ENCODE data around the gene FIBIN.
"Not testable (repeated sequence)": the region's sequence is repeated elsewhere in the genome, so short reads cannot be mapped to it uniquely, and the experiment has no call there.

The FIBIN gene

GRCh38 chr11:26993965-26994457 is at the start of gene FIBIN:
TSS of gene FIBIN (plus strand) at chr11:26994112. CDS start at chr11:26994527, 415 bp downstream.
- peak; percentile 89 for DNase-seq

- DNase-seq, result peak; percentile 92
Observed at GRCh38 chr11:26944866-26945664, 48.8 kb upstream of the FIBIN start.

GRCh38 chr11:26946257-26946716 is 47.6 kb upstream of the FIBIN start:
- peak; percentile 74 for DNase-seq

GRCh38 chr11:26947379-26947844 is 46.5 kb upstream of the FIBIN start:
- DNase-seq, result peak; percentile 100

GRCh38 chr11:26947904-26948639 is 45.8 kb upstream of the FIBIN start:
- peak; percentile 69 for DNase-seq

GRCh38 chr11:26948881-26949280 is 45.0 kb upstream of the FIBIN start:
- no peak for DNase-seq

GRCh38 chr11:26949846-26950245 is 44.1 kb upstream of the FIBIN start:
- peak; percentile 54 for DNase-seq

GRCh38 chr11:26950260-26950719 is 43.6 kb upstream of the FIBIN start:
- DNase-seq, result peak; percentile 95

- peak; percentile 78 for DNase-seq
Observed at GRCh38 chr11:26951809-26952515, 42.0 kb upstream of the FIBIN start.

- DNase-seq, result peak; percentile 93
Observed at GRCh38 chr11:26953770-26954392, 40.0 kb upstream of the FIBIN start.

- no peak for DNase-seq
Observed at GRCh38 chr11:26958005-26958701, 35.8 kb upstream of the FIBIN start.

GRCh38 chr11:26958702-26959049 is 35.2 kb upstream of the FIBIN start:
- no peak for DNase-seq

- DNase-seq, result peak; percentile 68
Observed at GRCh38 chr11:26960281-26960680, 33.6 kb upstream of the FIBIN start.

- DNase-seq, result no peak
Observed at GRCh38 chr11:26963764-26964163, 30.1 kb upstream of the FIBIN start.

GRCh38 chr11:26964339-26964738 is 29.6 kb upstream of the FIBIN start:
- DNase-seq, result no peak

- not testable (repeated sequence) for DNase-seq
Observed at GRCh38 chr11:26964847-26965485, 28.9 kb upstream of the FIBIN start.

GRCh38 chr11:26971961-26972360 is 22.0 kb upstream of the FIBIN start:
- DNase-seq, result peak; percentile 63

- DNase-seq, result peak; percentile 90
Observed at GRCh38 chr11:26974069-26974783, 19.7 kb upstream of the FIBIN start.

GRCh38 chr11:26974996-26975395 is 18.9 kb upstream of the FIBIN start:
- no peak for DNase-seq

- DNase-seq, result peak; percentile 86
Observed at GRCh38 chr11:26976389-26976788, 17.5 kb upstream of the FIBIN start.

GRCh38 chr11:26977209-26977608 is 16.7 kb upstream of the FIBIN start:
- not testable (repeated sequence) for DNase-seq

Data from fibroblast of upper back skin (primary cell).